HepG2 (cell line): ENCODE measurements around the gene HEXIM1. TPM values are rescaled to one million over a fixed set of nuclear protein-coding genes. Genes with fewer than 3 reads are reported as not detected.

Experiments used
- AFF4 ChIP-seq: sonication (generic); formaldehyde crosslinking; IDR thresholded peaks from 2 replicates; pipeline ENCODE4 v1.4.0; 2020; ENCODE audit warnings: missing genetic modification reagents
- ATAD3A ChIP-seq: sonication (generic); formaldehyde crosslinking; IDR thresholded peaks from 2 replicates; pipeline ENCODE4 v1.4.0; 2020; ENCODE audit warnings: missing genetic modification reagents
- ATF1 ChIP-seq: IDR thresholded peaks from 2 replicates; pipeline ENCODE4 v1.6.1; 2016; ENCODE audit warnings: mild to moderate bottlenecking, control low read depth
- BORCS8-MEF2B ChIP-seq: sonication (generic); formaldehyde crosslinking; IDR thresholded peaks from 2 replicates; pipeline ENCODE4 v1.8.0; 2022; ENCODE audit warnings: mild to moderate bottlenecking, missing genetic modification reagents
- ELF4 ChIP-seq: sonication (generic); formaldehyde crosslinking; IDR thresholded peaks from 2 replicates; pipeline ENCODE4 v1.5.0; 2020; ENCODE audit warnings: missing genetic modification reagents, mild to moderate bottlenecking, moderate library complexity, borderline replicate concordance
- GMEB1 ChIP-seq: sonication (generic); formaldehyde crosslinking; IDR thresholded peaks from 2 replicates; pipeline ENCODE4 v1.5.1; 2020; ENCODE audit warnings: missing genetic modification reagents, mild to moderate bottlenecking, borderline replicate concordance
- HOXA9 ChIP-seq: sonication (generic); formaldehyde crosslinking; IDR thresholded peaks from 2 replicates; pipeline ENCODE4 v1.8.1; 2022; ENCODE audit warnings: missing genetic modification reagents, mild to moderate bottlenecking, moderate library complexity, borderline replicate concordance
- IKZF4 ChIP-seq: sonication (generic); formaldehyde crosslinking; IDR thresholded peaks from 2 replicates; pipeline ENCODE4 v1.5.1; 2020; ENCODE audit warnings: borderline replicate concordance, mild to moderate bottlenecking, low read depth, missing genetic modification reagents; ENCODE audit errors: not compliant biosample characterization
- MIXL1 ChIP-seq: IDR thresholded peaks from 2 replicates; pipeline ENCODE4 v1.6.1; 2016
- MTERF4 ChIP-seq: sonication (generic); formaldehyde crosslinking; IDR thresholded peaks from 2 replicates; pipeline ENCODE4 v1.8.0; 2023; ENCODE audit warnings: mild to moderate bottlenecking, missing genetic modification reagents
- NR2F1 ChIP-seq, 2 experiments: fragments of 450-650 bp in 1 of 2; formaldehyde crosslinking in 1 of 2; IDR thresholded peaks; 2 replicates each; pipeline versions ENCODE4 v1.5.0 to v1.6.1; 2016 to 2020; ENCODE audit warnings: mild to moderate bottlenecking in 1 of 2, missing compliant biosample characterization in 1 of 2, missing genetic modification reagents in 1 of 2, moderate library complexity in 1 of 2
- PATZ1 ChIP-seq: sonication (generic); formaldehyde crosslinking; IDR thresholded peaks from 2 replicates; pipeline ENCODE4 v1.4.0; 2020; ENCODE audit warnings: missing genetic modification reagents
- TAF1 ChIP-seq: sonication (generic); formaldehyde crosslinking; IDR thresholded peaks from 2 replicates; pipeline ENCODE4 v1.4.0; 2020; ENCODE audit warnings: missing genetic modification reagents
- TOE1 ChIP-seq: sonication (generic); formaldehyde crosslinking; IDR thresholded peaks from 2 replicates; pipeline ENCODE4 v1.4.0; 2020; ENCODE audit warnings: mild to moderate bottlenecking, missing genetic modification reagents
- ZFP82 ChIP-seq: sonication (generic); formaldehyde crosslinking; IDR thresholded peaks from 2 replicates; pipeline ENCODE4 v1.5.1; 2020; ENCODE audit warnings: mild to moderate bottlenecking, missing genetic modification reagents, borderline replicate concordance
- ZNF329 ChIP-seq: sonication (generic); formaldehyde crosslinking; IDR thresholded peaks from 2 replicates; pipeline ENCODE4 v1.9.0; 2021; ENCODE audit warnings: low read depth, mild to moderate bottlenecking, missing genetic modification reagents
- ZNF546 ChIP-seq: sonication (generic); formaldehyde crosslinking; conservative IDR thresholded peaks from 2 replicates; pipeline ENCODE4 v1.8.1; 2023; ENCODE audit warnings: mild to moderate bottlenecking, missing genetic modification reagents
- ZNF761 ChIP-seq: sonication (generic); formaldehyde crosslinking; conservative IDR thresholded peaks from 2 replicates; pipeline ENCODE4 v1.4.0; 2020; ENCODE audit warnings: mild to moderate bottlenecking, missing genetic modification reagents
- ZNF773 ChIP-seq: sonication (generic); formaldehyde crosslinking; IDR thresholded peaks from 2 replicates; pipeline ENCODE4 v1.4.0; 2020; ENCODE audit warnings: missing genetic modification reagents, borderline replicate concordance
- ZSCAN25 ChIP-seq: sonication (generic); formaldehyde crosslinking; IDR thresholded peaks from 2 replicates; pipeline ENCODE4 v1.8.0; 2022; ENCODE audit warnings: mild to moderate bottlenecking, missing genetic modification reagents
- polyA plus RNA-seq, 8 experiments: library from polyadenylated mRNA; depleted of rRNA in 3 of 8; stranded (reverse) in 7 of 8; unstranded in 1 of 8; fragments of >200 nt; fragmentation: Illumina TruSeq in 4 of 8; extraction: Trizol in 4 of 8; gene quantifications; 2 replicates each; pipeline versions ENCODE4 v1.2.1 to v1.2.3, GENCODE V29; 2011 to 2016; ENCODE audit warnings: low read depth in 4 of 8, missing spikeins in 1 of 8, mixed read lengths in 1 of 8; ENCODE audit not compliant: insufficient read depth in 1 of 8
- total RNA-seq, 5 experiments: library from RNA; depleted of rRNA; stranded (reverse); fragments of >200 nt; fragmentation: Illumina TruSeq; extraction: Trizol; gene quantifications; 2 replicates each; pipeline ENCODE4 v1.2.3, GENCODE V29; 2016; ENCODE audit warnings: low read depth in 1 of 5

The HEXIM1 gene
- total and polyA plus RNA-seq, 2 of the 13 experiments (the other 11 are each of a cell fraction or from before 2014, with no cell fraction given), result 10.5 to 16.6 TPM

GRCh38 chr17:45135978-45136791 lies 12.1 kb upstream of the HEXIM1 start (continued):
- TF ChIP-seq ZNF761 (CRISPR knock-in tag) (no peak), ZFP82 (no peak; the same call in 1 of the 2 replicates), ATAD3A (CRISPR knock-in tag) (no peak), ZNF329 (CRISPR knock-in tag) (no peak), IKZF4 (CRISPR knock-in tag) (no peak), NR2F1 (CRISPR knock-in tag; IDR thresholded peaks at IDR 0.05) (no peak), PATZ1 (CRISPR knock-in tag) (no peak), ZSCAN25 (no peak), AFF4 (CRISPR knock-in tag) (no peak), HOXA9 (CRISPR knock-in tag) (no peak), ATF1 (no peak), ZNF546 (CRISPR knock-in tag) (0 out of 2 replicates have a peak, but pooled peaks have one; percentile 22), ZNF773 (CRISPR knock-in tag) (peak; percentile 9; the same call in 1 of the 2 replicates), MIXL1 (no peak), GMEB1 (CRISPR knock-in tag) (no peak), MTERF4 (CRISPR knock-in tag) (peak; percentile 5), ELF4 (CRISPR knock-in tag) (no peak), TAF1 (CRISPR knock-in tag) (no peak), TOE1 (CRISPR knock-in tag) (no peak), BORCS8-MEF2B (CRISPR knock-in tag) (no peak)
